Muscle layer of colon (tissue), 2 donors: Measurements from ENCODE around the gene TNS3.
A peak's percentile ranks its signal among the peaks of the same experiment; 100 is the strongest.

Source experiments
- H3K27ac ChIP-seq: one replicate; pipeline ENCODE4 v1.7.0; 2013; ENCODE audit warnings: low read depth, mild to moderate bottlenecking, low read length, moderate library complexity
- H3K27me3 ChIP-seq, 2 donors: one replicate each; pipeline ENCODE4 v1.7.0; 2013; ENCODE audit warnings: low read length in 2 of 2, mild to moderate bottlenecking in 2 of 2; ENCODE audit not compliant: insufficient read depth in 2 of 2, control insufficient read depth in 1 of 2
- H3K36me3 ChIP-seq: one replicate; pipeline ENCODE4 v1.7.0; 2013; ENCODE audit warnings: mild to moderate bottlenecking, low read length; ENCODE audit not compliant: insufficient read depth
- H3K4me1 ChIP-seq: one replicate; pipeline ENCODE4 v1.7.0; 2013; ENCODE audit warnings: mild to moderate bottlenecking, low read length; ENCODE audit not compliant: insufficient read depth
- H3K4me3 ChIP-seq, 2 donors: one replicate each; pipeline ENCODE4 v1.7.0; 2013; ENCODE audit warnings: low read length in 2 of 2, low read depth in 1 of 2, mild to moderate bottlenecking in 1 of 2, moderate library complexity in 1 of 2
- H3K9ac ChIP-seq: one replicate; pipeline ENCODE4 v1.7.0; 2013; ENCODE audit warnings: low read length
- H3K9me3 ChIP-seq: one replicate; pipeline ENCODE4 v1.7.0; 2013; ENCODE audit warnings: mild to moderate bottlenecking, low read length
- donor health status: abdominal sarcoma.
- donor health status: Adenocarcinoma of cecum.

The TNS3 gene

DNA sequence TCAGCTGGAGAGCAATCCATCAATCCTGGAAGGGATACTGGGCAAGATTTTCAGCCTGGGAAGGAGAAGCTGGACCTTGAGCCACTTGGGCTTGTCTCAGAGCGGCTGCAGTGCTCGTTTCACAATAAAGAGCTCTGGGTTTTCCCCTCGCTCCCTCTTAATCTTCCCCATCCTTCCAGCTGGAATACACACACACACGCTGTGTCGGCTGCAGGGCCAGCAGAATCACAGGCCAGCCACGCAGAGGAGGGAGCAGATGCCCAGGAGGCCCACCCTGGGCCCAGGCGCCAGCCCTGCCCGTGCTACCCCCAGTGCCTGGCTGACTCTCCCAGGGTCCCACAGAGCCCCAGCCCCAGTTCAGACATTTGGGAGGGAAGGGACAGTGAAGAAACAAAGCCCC is 255.1 kb downstream of the TNS3 start:
- Histone ChIP-seq H3K9me3 (no peaks in the 10 kb centered on the region), H3K4me1 (peaks cover 52% of the 10 kb centered on the region), H3K27ac (peak overlapping the region; percentile 45), H3K9ac (peak overlapping the region; percentile 14), H3K27me3 (no peaks in the 10 kb centered on the region), H3K36me3 (no peaks in the 10 kb centered on the region), H3K4me3 (peak overlapping the region; percentile 6 to 12)

DNA sequence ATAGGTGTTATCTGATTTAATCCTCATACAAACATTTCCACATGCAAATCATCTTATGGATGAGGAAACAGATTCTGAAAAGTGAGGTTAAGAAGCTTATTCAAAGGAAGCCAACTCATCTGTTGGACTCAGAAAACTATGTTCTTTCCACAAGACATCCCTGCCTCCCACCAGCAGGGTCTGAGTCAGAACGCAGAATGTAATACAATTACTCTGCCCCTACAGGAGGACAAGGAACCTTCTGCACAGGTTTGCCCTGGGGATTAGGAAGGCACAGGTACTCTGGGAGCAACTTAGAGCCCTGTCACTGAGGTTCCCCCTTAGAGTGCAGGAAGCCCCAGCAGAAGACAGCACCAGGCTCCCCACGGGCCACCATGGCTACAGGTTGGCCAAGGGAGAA is 255.7 kb downstream of the TNS3 start:
- no peaks in the 10 kb centered on the region for H3K27me3 ChIP-seq
- no peaks in the 10 kb centered on the region for H3K36me3 ChIP-seq
- peak overlapping the region in 1 of 2 donors; percentile 12 for H3K4me3 ChIP-seq
- no peak overlapping the region for H3K9ac ChIP-seq
- H3K9me3 ChIP-seq, result no peaks in the 10 kb centered on the region
- H3K27ac ChIP-seq, result no peak overlapping the region
- H3K4me1 ChIP-seq, result peaks cover 51% of the 10 kb centered on the region

DNA sequence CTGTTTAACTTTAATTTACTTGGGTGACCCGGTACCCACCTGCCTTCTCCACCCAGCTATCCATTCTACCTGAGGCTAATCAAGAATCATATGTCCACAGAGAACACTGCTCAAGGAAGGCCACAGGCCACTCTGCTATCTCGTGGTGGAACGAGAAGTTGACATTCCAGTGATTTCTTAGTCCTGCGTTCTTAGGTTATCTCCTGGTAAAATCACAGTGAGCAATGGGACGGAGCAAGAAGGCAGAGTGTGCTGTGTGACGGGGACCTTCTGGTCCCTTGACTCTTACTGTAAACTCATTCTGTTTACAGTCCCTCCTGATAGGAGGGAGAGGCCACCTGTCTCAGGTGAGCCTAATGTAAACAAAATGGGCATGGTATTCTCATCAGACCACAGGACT is 256.6 kb downstream of the TNS3 start:
- H3K9ac ChIP-seq, result no peak overlapping the region
- peaks cover 45% of the 10 kb centered on the region for H3K4me1 ChIP-seq
- H3K27ac ChIP-seq, result no peak overlapping the region
- no peaks in the 10 kb centered on the region for H3K27me3 ChIP-seq
- no peaks in the 10 kb centered on the region for H3K36me3 ChIP-seq
- no peak overlapping the region for H3K4me3 ChIP-seq
- no peaks in the 10 kb centered on the region for H3K9me3 ChIP-seq

DNA sequence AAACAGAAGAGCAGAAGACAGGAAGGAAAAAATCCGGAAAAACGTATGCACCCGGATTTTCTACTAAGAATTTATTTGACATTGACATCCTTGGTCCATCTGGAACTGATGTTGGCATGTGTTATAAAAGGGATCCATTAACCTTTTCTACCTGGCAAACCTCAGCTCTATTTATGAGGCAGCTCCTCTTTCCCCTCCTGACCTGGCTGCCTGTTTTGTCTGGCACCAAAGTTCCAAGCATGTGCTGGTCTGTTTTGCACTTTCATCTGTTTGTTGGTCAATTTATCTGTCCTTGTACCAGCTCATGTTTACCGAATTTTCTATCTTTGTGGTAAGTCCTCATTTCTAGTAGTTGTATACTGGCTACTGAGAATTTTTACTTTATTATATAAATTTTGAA is 258.0 kb downstream of the TNS3 start:
- peaks cover 31% of the 10 kb centered on the region for H3K4me1 ChIP-seq
- no peaks in the 10 kb centered on the region for H3K9me3 ChIP-seq
- H3K4me3 ChIP-seq, result no peak overlapping the region
- H3K9ac ChIP-seq, result no peak overlapping the region
- no peak overlapping the region for H3K27ac ChIP-seq
- H3K36me3 ChIP-seq, result no peaks in the 10 kb centered on the region
- no peaks in the 10 kb centered on the region for H3K27me3 ChIP-seq

DNA sequence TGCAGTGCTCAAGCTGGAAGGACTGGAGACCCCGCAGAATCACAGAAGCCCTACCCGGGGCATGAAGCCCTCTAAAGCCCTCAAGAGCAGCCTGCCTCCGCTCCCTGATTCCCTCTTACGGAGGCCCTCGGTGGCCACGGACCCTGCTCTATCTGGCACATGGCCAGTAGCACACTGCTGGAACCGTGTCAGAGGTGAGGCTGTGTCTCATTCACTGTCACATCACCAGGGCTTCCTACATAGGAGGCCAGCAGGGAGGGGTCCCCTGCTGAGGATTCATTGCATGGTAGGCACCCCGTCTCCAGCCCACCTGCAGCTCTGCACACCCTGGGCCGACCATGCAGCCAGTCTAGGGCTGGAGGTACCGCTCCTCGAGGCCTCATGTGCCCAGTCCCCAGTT is 259.2 kb downstream of the TNS3 start:
- no peaks in the 10 kb centered on the region for H3K36me3 ChIP-seq
- H3K4me1 ChIP-seq, result peaks cover 21% of the 10 kb centered on the region
- no peaks in the 10 kb centered on the region for H3K9me3 ChIP-seq
- H3K4me3 ChIP-seq, result no peak overlapping the region
- no peak overlapping the region for H3K27ac ChIP-seq
- H3K9ac ChIP-seq, result no peak overlapping the region
- no peaks in the 10 kb centered on the region for H3K27me3 ChIP-seq

DNA sequence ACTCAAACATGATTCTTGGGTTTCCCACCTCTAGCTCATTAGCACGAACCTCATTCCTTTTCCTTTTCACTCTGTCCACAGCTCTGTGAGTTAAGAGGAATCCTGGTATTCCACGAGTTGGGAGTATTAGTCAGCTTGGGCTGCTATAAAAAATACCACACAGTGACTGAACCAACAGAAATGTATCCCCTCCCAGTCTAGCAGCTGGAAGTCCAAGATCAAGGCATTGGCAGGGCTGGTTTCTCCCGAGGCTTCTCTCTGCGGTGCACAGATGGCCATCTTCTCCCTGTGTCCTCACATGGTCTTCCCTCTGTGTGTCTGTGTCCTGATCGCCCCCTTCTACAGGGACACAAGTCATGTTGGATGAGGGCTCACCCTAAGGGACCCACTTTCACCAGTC is 261.6 kb downstream of the TNS3 start:
- Histone ChIP-seq H3K9me3 (no peaks in the 10 kb centered on the region), H3K36me3 (no peaks in the 10 kb centered on the region), H3K9ac (no peak overlapping the region), H3K4me3 (no peak overlapping the region), H3K4me1 (peaks cover 8% of the 10 kb centered on the region), H3K27ac (no peak overlapping the region), H3K27me3 (no peaks in the 10 kb centered on the region)

DNA sequence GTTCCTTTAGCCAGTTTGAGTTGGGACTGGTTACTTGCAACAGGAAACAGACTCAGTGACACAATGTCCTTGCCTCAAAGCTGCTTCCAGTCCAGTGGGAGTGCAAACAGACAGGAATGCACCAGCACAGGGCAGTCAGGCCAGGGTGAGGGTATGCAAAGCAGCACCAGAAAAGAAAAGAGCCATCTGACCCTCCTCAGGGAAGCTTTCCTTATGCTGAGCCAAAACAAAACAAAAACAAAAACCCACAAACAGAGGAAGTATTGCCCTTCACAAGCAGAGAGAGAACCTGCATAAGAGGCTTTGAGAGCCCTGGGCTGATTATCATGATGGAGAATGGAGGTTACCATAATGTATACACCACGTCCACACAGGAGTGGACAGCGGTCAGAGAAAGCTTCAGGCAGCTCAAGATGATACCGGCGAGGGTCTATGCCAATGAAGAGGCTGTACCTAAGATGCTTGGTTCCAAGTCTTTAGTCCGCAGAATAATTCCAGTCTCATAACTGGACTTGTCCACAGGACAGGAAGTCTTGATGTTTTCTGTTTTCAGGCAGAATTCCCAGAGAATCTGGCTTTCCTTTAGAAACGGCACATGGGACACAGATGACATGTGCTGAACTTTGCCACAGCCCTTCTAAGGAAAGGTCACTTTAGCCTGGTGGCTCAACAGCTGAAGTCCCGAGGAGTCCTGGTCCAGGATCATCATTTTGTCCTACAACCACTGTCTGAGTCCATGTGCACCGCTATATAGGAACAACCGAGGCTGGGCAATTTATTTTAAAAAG is 263.3 kb downstream of the TNS3 start:
- no peaks in the 10 kb centered on the region for H3K27me3 ChIP-seq
- no peaks in the 10 kb centered on the region for H3K36me3 ChIP-seq
- no peaks in the 10 kb centered on the region for H3K9me3 ChIP-seq
- H3K4me1 ChIP-seq, result peaks cover 20% of the 10 kb centered on the region
- H3K4me3 ChIP-seq, result no peak overlapping the region
- H3K9ac ChIP-seq, result no peak overlapping the region
- no peak overlapping the region for H3K27ac ChIP-seq

DNA sequence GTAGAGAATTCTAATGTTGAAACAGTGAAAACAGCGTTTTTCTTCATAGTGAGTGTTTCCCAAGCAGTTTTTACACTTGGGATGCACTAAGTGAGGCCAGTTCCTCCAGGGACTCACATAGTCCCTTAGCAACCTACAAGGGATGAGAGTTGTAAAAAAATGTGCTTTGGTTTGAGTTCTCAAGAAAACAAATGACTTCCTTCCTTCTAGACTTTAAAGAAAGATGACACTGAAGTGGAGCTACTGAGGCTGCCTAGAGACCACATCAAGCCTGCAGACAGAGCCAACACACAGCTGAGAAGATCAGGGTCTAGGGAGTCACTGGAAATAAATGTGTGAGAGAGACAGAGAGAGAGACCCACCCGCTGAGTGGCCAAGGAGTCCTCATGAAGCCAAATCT is 264.4 kb downstream of the TNS3 start:
- Histone ChIP-seq H3K4me3 (no peak overlapping the region), H3K4me1 (peaks cover 20% of the 10 kb centered on the region), H3K27me3 (no peaks in the 10 kb centered on the region), H3K36me3 (no peaks in the 10 kb centered on the region), H3K9me3 (no peaks in the 10 kb centered on the region), H3K27ac (no peak overlapping the region), H3K9ac (no peak overlapping the region)

DNA sequence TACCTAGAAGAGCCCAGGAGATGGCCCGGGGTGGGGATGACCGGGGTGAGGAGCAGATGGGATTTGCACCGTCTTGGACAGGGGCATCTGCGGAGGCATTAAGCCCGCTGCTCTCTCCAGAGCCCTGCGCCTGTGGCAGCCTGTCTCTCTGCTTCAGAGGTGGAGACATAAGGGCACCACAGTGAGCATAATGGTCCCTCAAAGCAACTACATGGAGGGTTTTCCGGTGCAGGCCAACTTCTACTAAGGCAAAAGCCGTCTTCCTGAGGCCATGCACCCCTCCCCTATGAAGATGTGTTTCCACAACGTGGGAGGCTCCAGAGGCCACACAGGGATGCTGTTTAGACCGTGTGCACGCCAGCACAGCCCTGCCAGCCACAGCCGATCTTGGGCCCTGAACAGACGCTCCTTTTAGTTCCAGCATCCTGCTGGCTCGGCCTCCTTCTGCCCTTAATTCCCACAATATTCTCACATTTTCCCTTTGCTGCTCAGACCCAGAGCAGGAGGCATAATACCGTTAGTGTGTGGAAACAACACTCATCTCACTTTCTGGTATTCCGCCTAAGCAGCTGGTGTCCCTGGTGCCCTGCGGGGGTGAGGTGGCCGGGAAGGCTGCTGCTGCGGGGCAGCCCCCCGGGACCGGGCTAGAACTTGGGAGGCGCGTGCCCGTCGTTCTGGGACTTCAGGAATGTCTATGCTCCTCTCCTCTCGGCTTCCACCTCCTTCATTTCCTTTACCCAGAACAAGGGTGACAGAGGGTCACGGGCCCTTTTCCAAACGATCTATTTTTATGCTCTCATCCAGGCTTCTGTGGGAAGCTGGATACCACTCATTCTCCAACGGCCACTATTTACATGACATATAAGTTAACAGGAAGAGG is 266.9 kb downstream of the TNS3 start:
- no peak overlapping the region for H3K4me3 ChIP-seq
- H3K9me3 ChIP-seq, result no peaks in the 10 kb centered on the region
- no peak overlapping the region for H3K9ac ChIP-seq
- H3K27me3 ChIP-seq, result no peaks in the 10 kb centered on the region
- H3K36me3 ChIP-seq, result no peaks in the 10 kb centered on the region
- H3K4me1 ChIP-seq, result peaks cover 23% of the 10 kb centered on the region
- no peak overlapping the region for H3K27ac ChIP-seq

DNA sequence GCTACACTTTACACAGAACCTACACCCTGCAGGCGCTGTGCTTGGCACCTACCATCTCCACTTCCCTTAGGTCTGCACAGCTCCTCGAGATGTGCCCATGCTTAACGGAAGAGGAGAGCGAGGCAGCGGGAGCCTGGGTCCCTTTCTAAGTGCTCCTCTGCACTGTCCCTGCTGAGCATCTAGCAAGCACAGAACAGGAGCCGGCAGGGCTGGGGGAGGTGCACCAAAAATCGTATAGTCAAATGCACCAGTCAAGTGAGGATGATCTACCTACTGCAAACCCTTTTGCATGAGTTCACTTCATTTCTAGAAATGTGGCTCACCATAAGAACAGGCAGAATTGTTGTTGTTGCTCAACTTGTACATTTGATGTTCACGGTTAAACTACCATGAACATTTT is 267.7 kb downstream of the TNS3 start:
- no peak overlapping the region for H3K4me3 ChIP-seq
- peaks cover 29% of the 10 kb centered on the region for H3K4me1 ChIP-seq
- no peak overlapping the region for H3K9ac ChIP-seq
- no peaks in the 10 kb centered on the region for H3K9me3 ChIP-seq
- no peak overlapping the region for H3K27ac ChIP-seq
- H3K27me3 ChIP-seq, result no peaks in the 10 kb centered on the region
- no peaks in the 10 kb centered on the region for H3K36me3 ChIP-seq

DNA sequence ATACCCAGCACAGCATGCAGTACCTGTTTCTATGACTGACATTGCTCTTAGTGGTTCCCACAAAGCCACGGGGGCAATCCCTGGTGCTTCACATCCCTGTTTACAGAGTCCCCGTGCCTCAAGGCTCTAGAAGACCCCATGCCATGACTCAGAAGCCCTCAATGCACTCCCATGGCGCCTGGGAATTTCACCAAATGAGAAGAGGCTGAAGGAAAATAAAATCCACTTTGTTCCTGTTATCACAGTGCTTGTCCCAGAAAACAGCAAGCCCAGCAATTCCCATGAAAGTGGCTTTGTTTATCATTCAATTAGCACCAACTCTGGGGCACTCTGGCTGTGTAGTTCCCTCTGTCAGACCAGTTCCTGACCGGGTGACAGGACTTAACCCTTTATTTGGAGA is 268.3 kb downstream of the TNS3 start:
- H3K27ac ChIP-seq, result no peak overlapping the region
- H3K4me3 ChIP-seq, result no peak overlapping the region
- H3K4me1 ChIP-seq, result peaks cover 29% of the 10 kb centered on the region
- H3K9me3 ChIP-seq, result no peaks in the 10 kb centered on the region
- H3K36me3 ChIP-seq, result no peaks in the 10 kb centered on the region
- H3K9ac ChIP-seq, result no peak overlapping the region
- no peaks in the 10 kb centered on the region for H3K27me3 ChIP-seq
